ENCODE results near the gene COMMD3.
A peak's percentile ranks its signal among the peaks of the same experiment; 100 is the strongest.

COMMD3 gene

DNA sequence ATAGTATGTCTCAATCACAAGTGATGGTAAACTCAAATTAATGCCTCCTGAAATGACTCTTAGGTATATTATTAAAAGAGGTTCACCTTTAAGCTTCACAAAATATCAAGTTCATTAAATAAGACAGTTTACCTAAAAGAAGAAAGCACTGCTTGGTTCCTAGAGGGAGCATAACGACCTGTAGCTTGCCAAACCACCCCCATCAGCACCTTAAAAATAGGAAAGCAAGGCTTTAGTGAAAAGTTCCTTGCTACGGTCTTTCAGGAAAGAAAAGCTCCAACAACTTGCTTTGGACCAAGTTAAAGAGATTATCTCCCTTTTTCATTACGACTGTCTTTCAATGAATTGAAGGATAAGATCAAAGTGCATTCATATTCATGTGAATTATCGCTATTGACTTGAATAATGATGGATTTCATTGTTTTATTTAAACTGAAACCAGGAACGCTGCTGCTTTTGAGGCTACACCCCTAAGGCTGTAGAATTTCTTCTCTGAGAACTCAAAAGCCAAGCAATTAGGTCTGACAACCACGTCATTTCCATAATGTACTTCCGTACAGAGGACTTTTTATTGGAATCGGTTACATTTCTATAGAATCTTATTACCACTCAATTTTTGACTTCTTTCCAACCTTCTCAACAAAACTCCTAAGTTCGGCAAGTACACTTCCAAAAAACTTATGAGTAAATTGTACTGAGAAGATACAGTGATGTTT, 22.2 kb downstream of the COMMD3 start:
- no peak for DNase-seq (ENCODE audit: extremely low read depth, insufficient read length)
- Histone ChIP-seq H3K4me3 (replicated peaks; ENCODE audit: low read depth, low read length) (no peak overlapping the region), H3K27me3 (replicated peaks; ENCODE audit: control insufficient read depth, insufficient read depth, low read length) (peaks cover 2% of the 10 kb centered on the region), H3K36me3 (ENCODE audit: control insufficient read depth, insufficient read depth, low read length) (no peaks in the 10 kb centered on the region)
- no peak for TF ChIP-seq CTCF (IDR thresholded peaks at IDR 0.05; ENCODE audit: insufficient read depth, low read length, poor library complexity, severe bottlenecking)

GRCh38 chr10:22338931-22339330, 22.7 kb downstream of the COMMD3 start:
- Histone ChIP-seq H3K36me3 (ENCODE audit: control insufficient read depth, insufficient read depth, low read length) (no peaks in the 10 kb centered on the region), H3K27me3 (replicated peaks; ENCODE audit: control insufficient read depth, insufficient read depth, low read length) (peaks cover 2% of the 10 kb centered on the region), H3K4me3 (replicated peaks; ENCODE audit: low read depth, low read length) (no peak overlapping the region)
- DNase-seq (ENCODE audit: extremely low read depth, insufficient read length) = no peak
- TF ChIP-seq CTCF (IDR thresholded peaks at IDR 0.05; ENCODE audit: insufficient read depth, low read length, poor library complexity, severe bottlenecking) = no peak

DNA sequence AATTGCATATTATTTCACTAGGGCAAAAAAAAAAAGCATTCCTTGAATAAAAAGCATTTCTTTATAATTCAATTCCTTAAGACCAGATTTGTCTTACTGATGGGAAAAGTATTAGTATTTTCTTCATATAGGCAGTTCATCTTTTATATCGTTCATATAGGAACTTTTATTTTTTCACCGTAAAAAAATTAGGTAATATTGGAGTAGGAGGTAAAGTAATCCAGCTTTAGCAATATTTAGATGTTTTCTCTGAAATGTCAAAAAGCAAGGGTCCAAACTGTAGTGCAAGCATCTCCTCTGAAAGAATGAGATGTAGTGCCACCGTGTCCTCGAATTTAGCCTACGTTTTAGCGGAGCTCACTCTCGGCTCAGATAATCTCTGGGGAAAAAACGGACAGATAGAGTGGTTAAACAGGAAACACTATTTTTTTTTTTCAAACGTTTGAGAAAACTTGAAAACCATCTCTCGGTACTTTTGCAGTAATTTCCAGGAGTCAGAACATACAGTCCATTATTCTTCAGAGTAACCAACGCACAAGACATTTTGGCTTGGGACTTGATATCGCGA, 23.7 kb downstream of the COMMD3 start:
- Histone ChIP-seq H3K36me3 (ENCODE audit: control insufficient read depth, insufficient read depth, low read length) (no peaks in the 10 kb centered on the region), H3K27me3 (replicated peaks; ENCODE audit: control insufficient read depth, insufficient read depth, low read length) (peaks cover 2% of the 10 kb centered on the region), H3K4me3 (replicated peaks; ENCODE audit: low read depth, low read length) (peak overlapping the region; percentile 74)
- no peak for DNase-seq (ENCODE audit: extremely low read depth, insufficient read length)
- TF ChIP-seq CTCF (IDR thresholded peaks at IDR 0.05; ENCODE audit: insufficient read depth, low read length, poor library complexity, severe bottlenecking) = no peak

GRCh38 chr10:22340329-22341189, 24.4 kb downstream of the COMMD3 start:
- Histone ChIP-seq H3K27me3 (replicated peaks; ENCODE audit: control insufficient read depth, insufficient read depth, low read length) (peaks cover 2% of the 10 kb centered on the region), H3K4me3 (replicated peaks; ENCODE audit: low read depth, low read length) (peak overlapping the region; percentile 74), H3K36me3 (ENCODE audit: control insufficient read depth, insufficient read depth, low read length) (no peaks in the 10 kb centered on the region)
- TF ChIP-seq CTCF (IDR thresholded peaks at IDR 0.05; ENCODE audit: insufficient read depth, low read length, poor library complexity, severe bottlenecking) = no peak
- DNase-seq (ENCODE audit: extremely low read depth, insufficient read length) = peak; percentile 82

- no peaks in the 10 kb centered on the region for H3K36me3 ChIP-seq (ENCODE audit: control insufficient read depth, insufficient read depth, low read length)
- DNase-seq (ENCODE audit: extremely low read depth, insufficient read length) = no peak
- H3K4me3 ChIP-seq (replicated peaks; ENCODE audit: low read depth, low read length) = peak overlapping the region; percentile 74
- peaks cover 2% of the 10 kb centered on the region for H3K27me3 ChIP-seq (replicated peaks; ENCODE audit: control insufficient read depth, insufficient read depth, low read length)
- no peak for TF ChIP-seq CTCF (IDR thresholded peaks at IDR 0.05; ENCODE audit: insufficient read depth, low read length, poor library complexity, severe bottlenecking)
Measured at GRCh38 chr10:22341190-22341925, 25.2 kb downstream of the COMMD3 start.

All from GM06990 (cell line).